ENCODE data around the gene USP48. TPM values are rescaled to one million over a fixed set of nuclear protein-coding genes. Genes with fewer than 3 reads are reported as not detected.

The USP48 gene
- total RNA-seq, 1 experiment from 2014 or later = 84.8 TPM

- H4K8ac ChIP-seq (replicated peaks; ENCODE audit: insufficient read length, low read depth, low read length) = no peak overlapping the region
- no peak overlapping the region for H4K91ac ChIP-seq (ENCODE audit: insufficient read length, low read depth, low read length)
- no peak overlapping the region for H2BK20ac ChIP-seq (ENCODE audit: low read depth, low read length, poor library complexity, severe bottlenecking)
- no peak overlapping the region for H2BK5ac ChIP-seq (ENCODE audit: insufficient read length, low read length)
- no peak overlapping the region for H2BK15ac ChIP-seq (ENCODE audit: low read depth, low read length)
- H3K4ac ChIP-seq (ENCODE audit: low read depth, low read length) = no peak overlapping the region
- no peak for DNase-seq
- H3K9me3 Mint-ChIP-seq = no peaks in the 10 kb centered on the region
- no peaks in the 10 kb centered on the region for H3K9me3 ChIP-seq (ENCODE audit: control insufficient read depth, low read depth, low read length)
- H2AFZ ChIP-seq (ENCODE audit: low read length) = no peak overlapping the region
- H3K27ac Mint-ChIP-seq = no peak overlapping the region
- no peak overlapping the region for H2AK5ac ChIP-seq (ENCODE audit: insufficient read length, low read length)
- no peak overlapping the region for H3K4me3 Mint-ChIP-seq
- H3K23ac ChIP-seq (ENCODE audit: insufficient read length, low read depth, low read length) = no peak overlapping the region
- H3K79me1 ChIP-seq (ENCODE audit: insufficient read depth, low read depth, low read length, poor library complexity, severe bottlenecking) = peaks cover 6% of the 10 kb centered on the region
- no CpG with 5 or more reads among the region's 2 CpGs for WGBS (ENCODE audit: extremely low coverage, insufficient read length, low lambda C conversion rate)
- H3K9ac ChIP-seq (ENCODE audit: extremely low read depth, insufficient read length, low read length) = no peak overlapping the region
- peaks cover 14 to 55% (median 48%) of the 10 kb centered on the region in 3 experiments; a peak in 6 of 7 replicates for H3K36me3 Mint-ChIP-seq (ENCODE audit: insufficient read depth in 1 of 3, low read depth in 3 of 3)
- no peak overlapping the region for H2BK12ac ChIP-seq (ENCODE audit: insufficient read length, low read depth, low read length)
- no peak overlapping the region for H3T11ph ChIP-seq (ENCODE audit: low read length)
- H3K14ac ChIP-seq (ENCODE audit: insufficient read depth, low read length) = no peak overlapping the region
- no peak overlapping the region for H3K18ac ChIP-seq (ENCODE audit: insufficient read length, low read depth, low read length)
- no peak overlapping the region for H3K56ac ChIP-seq (ENCODE audit: insufficient read length, low read depth, low read length)
- no peak overlapping the region for H3K4me2 ChIP-seq (ENCODE audit: insufficient read depth, insufficient read length, low read length)
- H2BK120ac ChIP-seq (ENCODE audit: low read depth, low read length, poor library complexity, severe bottlenecking) = no peak overlapping the region
- H4K5ac ChIP-seq (ENCODE audit: insufficient read length, low read depth, low read length) = no peak overlapping the region
- H3K27ac ChIP-seq (ENCODE audit: insufficient read length, low read depth, low read length) = no peak overlapping the region
- H4K20me1 ChIP-seq (ENCODE audit: control insufficient read depth, insufficient read depth, insufficient read length) = no peaks in the 10 kb centered on the region
- H3K4me1 ChIP-seq (ENCODE audit: insufficient read depth, low read length) = no peaks in the 10 kb centered on the region
- no peaks in the 10 kb centered on the region for H3K27me3 Mint-ChIP-seq (ENCODE audit: low read depth)
- peaks cover 8% of the 10 kb centered on the region; the same call in 1 of the 2 replicates for H3K79me2 ChIP-seq (ENCODE audit: insufficient read depth, low read length)
- TF ChIP-seq CTCF (conservative IDR thresholded peaks at IDR 0.05) = no peak
- H3K4me1 Mint-ChIP-seq = no peaks in the 10 kb centered on the region
- H3K27me3 ChIP-seq (ENCODE audit: insufficient read depth, low read length) = no peaks in the 10 kb centered on the region
- no peaks in the 10 kb centered on the region for H3K23me2 ChIP-seq (ENCODE audit: insufficient read length, low read depth, low read length, poor library complexity, severe bottlenecking)
Observed at GRCh38 chr1:21755067-21755466, 27.9 kb downstream of the USP48 start.
